ENCODE data around the gene ABTB2.

ABTB2 gene

DNA sequence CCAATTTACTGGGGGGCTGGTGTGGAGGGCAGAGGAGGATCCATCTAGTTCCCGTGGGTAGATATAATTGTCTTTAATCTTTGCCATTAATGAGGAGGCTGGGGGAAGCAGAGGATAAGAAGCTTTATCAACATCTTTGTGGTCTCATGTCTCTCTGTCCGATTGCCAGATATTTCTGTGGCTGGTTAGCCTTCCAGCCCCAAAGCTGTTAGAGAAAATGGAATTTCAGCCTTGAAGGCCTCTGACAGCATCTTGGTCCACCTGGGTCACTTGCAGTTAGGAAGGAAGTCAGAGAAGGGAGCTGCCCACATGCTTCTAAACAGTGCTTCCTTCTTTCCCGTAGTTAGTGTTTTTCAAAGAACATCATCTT, 56.9 kb downstream of the ABTB2 start:
- H3K4me3 ChIP-seq (ENCODE audit: low read depth, low read length), result no peak overlapping the region
- DNase-seq, result no peak
- H3K27me3 ChIP-seq (replicated peaks), result no peaks in the 10 kb centered on the region
- no peak overlapping the region for H3K27ac ChIP-seq
- TF ChIP-seq, protein P1, sequence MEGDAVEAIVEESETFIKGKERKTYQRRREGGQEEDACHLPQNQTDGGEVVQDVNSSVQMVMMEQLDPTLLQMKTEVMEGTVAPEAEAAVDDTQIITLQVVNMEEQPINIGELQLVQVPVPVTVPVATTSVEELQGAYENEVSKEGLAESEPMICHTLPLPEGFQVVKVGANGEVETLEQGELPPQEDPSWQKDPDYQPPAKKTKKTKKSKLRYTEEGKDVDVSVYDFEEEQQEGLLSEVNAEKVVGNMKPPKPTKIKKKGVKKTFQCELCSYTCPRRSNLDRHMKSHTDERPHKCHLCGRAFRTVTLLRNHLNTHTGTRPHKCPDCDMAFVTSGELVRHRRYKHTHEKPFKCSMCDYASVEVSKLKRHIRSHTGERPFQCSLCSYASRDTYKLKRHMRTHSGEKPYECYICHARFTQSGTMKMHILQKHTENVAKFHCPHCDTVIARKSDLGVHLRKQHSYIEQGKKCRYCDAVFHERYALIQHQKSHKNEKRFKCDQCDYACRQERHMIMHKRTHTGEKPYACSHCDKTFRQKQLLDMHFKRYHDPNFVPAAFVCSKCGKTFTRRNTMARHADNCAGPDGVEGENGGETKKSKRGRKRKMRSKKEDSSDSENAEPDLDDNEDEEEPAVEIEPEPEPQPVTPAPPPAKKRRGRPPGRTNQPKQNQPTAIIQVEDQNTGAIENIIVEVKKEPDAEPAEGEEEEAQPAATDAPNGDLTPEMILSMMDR (IDR thresholded peaks at IDR 0.05; ENCODE audit: low read depth, low read length, missing control alignments), result no peak
- in situ Hi-C loops (cut with HindIII; ENCODE audit: low pct_ligation_motif_present, low sequenced_read_pairs), result no loop called here
- H3K36me3 ChIP-seq (replicated peaks), result no peaks in the 10 kb centered on the region

- in situ Hi-C loops (cut with HindIII; ENCODE audit: low pct_ligation_motif_present, low sequenced_read_pairs), result no loop called here
- Histone ChIP-seq H3K4me3 (ENCODE audit: low read depth, low read length) (no peak overlapping the region), H3K27me3 (replicated peaks) (no peaks in the 10 kb centered on the region), H3K27ac (no peak overlapping the region), H3K36me3 (replicated peaks) (no peaks in the 10 kb centered on the region)
- DNase-seq, result no peak
- TF ChIP-seq, protein P1 (IDR thresholded peaks at IDR 0.05; ENCODE audit: low read depth, low read length, missing control alignments), result no peak
These were observed 57.5 kb downstream of the ABTB2 start for GRCh38 chr11:34300026-34300925.

- no peak overlapping the region for H3K4me3 ChIP-seq (ENCODE audit: low read depth, low read length)
- no peak overlapping the region for H3K27ac ChIP-seq
- in situ Hi-C loops (cut with HindIII; ENCODE audit: low pct_ligation_motif_present, low sequenced_read_pairs), result no loop called here
These were observed 58.4 kb downstream of the ABTB2 start for GRCh38 chr11:34299284-34299972.

DNA sequence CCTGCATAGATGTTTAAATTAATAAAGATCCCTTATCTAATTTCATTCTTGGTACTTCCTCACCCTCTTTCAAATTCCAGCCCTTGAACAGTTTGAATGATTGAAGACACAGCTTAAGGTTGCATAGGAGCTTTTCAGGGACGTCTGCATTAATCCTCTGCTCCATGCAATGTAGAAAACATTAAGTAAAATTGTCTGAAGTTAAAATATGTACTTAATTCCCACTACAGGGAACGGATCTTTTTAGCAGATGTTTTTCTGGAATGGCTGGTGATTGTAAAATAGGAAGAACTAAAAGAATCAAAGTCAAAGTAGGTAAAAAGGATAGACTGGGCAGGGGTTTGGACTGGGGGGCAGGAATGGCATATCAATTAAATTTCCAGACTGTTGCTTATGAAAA, 58.9 kb downstream of the ABTB2 start:
- in situ Hi-C loops (cut with HindIII; ENCODE audit: low pct_ligation_motif_present, low sequenced_read_pairs), result no loop called here
- Histone ChIP-seq H3K27me3 (replicated peaks) (no peaks in the 10 kb centered on the region), H3K4me3 (ENCODE audit: low read depth, low read length) (no peak overlapping the region), H3K36me3 (replicated peaks) (no peaks in the 10 kb centered on the region), H3K27ac (no peak overlapping the region)
- TF ChIP-seq, protein P1 (IDR thresholded peaks at IDR 0.05; ENCODE audit: low read depth, low read length, missing control alignments), result no peak
- DNase-seq, result no peak

More at GRCh38 chr11:34299284-34299972, 58.4 kb downstream of the ABTB2 start:
- Histone ChIP-seq H3K36me3 (replicated peaks) (no peaks in the 10 kb centered on the region), H3K27me3 (replicated peaks) (no peaks in the 10 kb centered on the region)
- DNase-seq, result no peak
- TF ChIP-seq, protein P1 (IDR thresholded peaks at IDR 0.05; ENCODE audit: low read depth, low read length, missing control alignments), result no peak

- H3K27me3 ChIP-seq (replicated peaks), result no peaks in the 10 kb centered on the region
- in situ Hi-C loops (cut with HindIII; ENCODE audit: low pct_ligation_motif_present, low sequenced_read_pairs), result no loop called here
- DNase-seq, result no peak
- TF ChIP-seq, protein P1 (IDR thresholded peaks at IDR 0.05; ENCODE audit: low read depth, low read length, missing control alignments), result no peak
- no peak overlapping the region for H3K27ac ChIP-seq
- H3K36me3 ChIP-seq (replicated peaks), result no peaks in the 10 kb centered on the region
- H3K4me3 ChIP-seq (ENCODE audit: low read depth, low read length), result no peak overlapping the region
These were observed 61.4 kb downstream of the ABTB2 start for GRCh38 chr11:34296412-34296811.

Measured in brain microvascular endothelial cell (primary cell).